Kidney (tissue), 14 donors: Measurements from ENCODE around the gene MAP3K13. TPM values are rescaled to one million over a fixed set of nuclear protein-coding genes. Genes with fewer than 3 reads are reported as not detected.

Experiments
- DNase-seq, 5 donors: peaks; one replicate each; pipeline ENCODE4 v3.0.0-alpha.2; 2013 to 2020
- FAIRE-seq: peaks from 2 replicates; lab custom pipeline; 2012; peaks lifted over from hg19 to GRCh38; lab: Jason Lieb, UNC
- H3K27ac ChIP-seq, 2 donors: one replicate each; pipeline ENCODE4 v1.7.0; 2013; ENCODE audit warnings: low read depth in 2 of 2, low read length in 2 of 2, inconsistent platforms in 1 of 2
- H3K27me3 ChIP-seq: one replicate; pipeline ENCODE4 v1.7.1; 2013; ENCODE audit warnings: low read length, inconsistent platforms; ENCODE audit not compliant: control insufficient read depth, insufficient read depth
- H3K36me3 ChIP-seq, 3 donors: one replicate each; pipeline versions ENCODE4 v1.7.0 to v1.7.1; 2013; ENCODE audit warnings: low read length in 3 of 3, control low read depth in 1 of 3, inconsistent platforms in 1 of 3; ENCODE audit not compliant: insufficient read depth in 3 of 3, control insufficient read depth in 2 of 3
- H3K4me1 ChIP-seq, 3 donors: one replicate each; pipeline versions ENCODE4 v1.7.0 to v1.7.1; 2013; ENCODE audit warnings: low read length in 3 of 3, inconsistent platforms in 1 of 3, low read depth in 1 of 3; ENCODE audit not compliant: control insufficient read depth in 2 of 3, insufficient read depth in 2 of 3
- H3K4me3 ChIP-seq, 3 donors: one replicate each; pipeline versions ENCODE4 v1.7.0 to v1.8.1; 2013; ENCODE audit warnings: low read length in 3 of 3, control low read depth in 1 of 3, inconsistent platforms in 1 of 3
- H3K9ac ChIP-seq, 3 donors: one replicate each; pipeline versions ENCODE4 v1.7.0 to v1.7.1; 2013; ENCODE audit warnings: low read length in 3 of 3, control low read depth in 1 of 3, inconsistent platforms in 1 of 3
- H3K9me3 ChIP-seq, 3 donors: one replicate each; pipeline versions ENCODE4 v1.7.0 to v1.7.1; 2013; ENCODE audit warnings: low read length in 3 of 3, control low read depth in 1 of 3, inconsistent platforms in 1 of 3; ENCODE audit not compliant: control insufficient read depth in 2 of 3, insufficient read depth in 1 of 3
- CTCF ChIP-seq: IDR thresholded peaks from 3 replicates; pipeline ENCODE4 v1.5.1; 2012; ENCODE audit warnings: mild to moderate bottlenecking, moderate library complexity, borderline replicate concordance; ENCODE audit not compliant: insufficient read depth; ENCODE audit errors: extremely low read depth
- intact Hi-C: fragments of 100-400 bp; cut with DNase I; formaldehyde crosslinking; loops from one replicate; pipeline ENCODE4 v1.11.1; 2022
- polyA plus RNA-seq: library from polyadenylated mRNA; stranded (reverse); fragments of 350-450 nt; fragmentation: Illumina TruSeq; extraction: RNeasy Lipid Tissue Mini Kit (QIAGEN cat#74804); gene quantifications from one replicate; pipeline ENCODE4 v1.2.3, GENCODE V29; 2014; ENCODE audit warnings: low read depth, low replicate concordance; ENCODE audit not compliant: insufficient read depth
- total RNA-seq: library from RNA; stranded (reverse); fragmentation: NEBNext Ultra II Directional; extraction: Animal tissue kit (Norgen Biotek cat#: 25700); gene quantifications from one replicate; pipeline ENCODE4 v1.2.1, GENCODE V29; 2021
- donor health status: control.
- donor health status: control.
- donor health status: control.
- donor health status: control.
- donor health status: control.
- donor health status: DM: yes; HTN: yes; CAD: no.
- donor health status: Normal renal cell carcinoma (clear cell type).

The MAP3K13 gene
- total and polyA plus RNA-seq, 2 donors from 2014 or later = 33.0 to 44.1 TPM

GRCh38 chr3:185387646-185388045, 24.7 kb downstream of the MAP3K13 start:
- no peak overlapping the region for H3K9ac ChIP-seq
- intact Hi-C loops = no loop called here

GRCh38 chr3:185393055-185393454, 30.1 kb downstream of the MAP3K13 start:
- Histone ChIP-seq H3K4me3 (no peak overlapping the region), H3K27me3 (no peaks in the 10 kb centered on the region), H3K9ac (no peak overlapping the region), H3K4me1 (no peaks in the 10 kb centered on the region), H3K9me3 (no peaks in the 10 kb centered on the region), H3K36me3 (no peaks in the 10 kb centered on the region), H3K27ac (no peak overlapping the region)
- intact Hi-C loops = no loop called here
- FAIRE-seq = no peak
- no peak for DNase-seq
- no peak for TF ChIP-seq CTCF

More at GRCh38 chr3:185387646-185388045, 24.7 kb downstream of the MAP3K13 start:
- Histone ChIP-seq H3K27ac (no peak overlapping the region), H3K9me3 (no peaks in the 10 kb centered on the region), H3K4me3 (no peak overlapping the region), H3K4me1 (no peaks in the 10 kb centered on the region), H3K27me3 (no peaks in the 10 kb centered on the region), H3K36me3 (no peaks in the 10 kb centered on the region)
- TF ChIP-seq CTCF = no peak
- DNase-seq = no peak
- FAIRE-seq = no peak

GRCh38 chr3:185397676-185398075, 34.7 kb downstream of the MAP3K13 start:
- H3K9me3 ChIP-seq = no peaks in the 10 kb centered on the region
- no peak for TF ChIP-seq CTCF
- no peaks in the 10 kb centered on the region for H3K36me3 ChIP-seq
- intact Hi-C loops = no loop called here
- no peaks in the 10 kb centered on the region for H3K27me3 ChIP-seq
- FAIRE-seq (no peak), DNase-seq (no peak)
- no peak overlapping the region for H3K27ac ChIP-seq
- no peak overlapping the region for H3K4me3 ChIP-seq
- no peak overlapping the region for H3K9ac ChIP-seq
- H3K4me1 ChIP-seq = peaks cover 0 to 5% (median 4%) of the 10 kb centered on the region in 3 donors
